Measurements from ENCODE around the gene IPO9. TPM values are rescaled to one million over a fixed set of nuclear protein-coding genes. Genes with fewer than 3 reads are reported as not detected.

IPO9 gene
- total and polyA plus RNA-seq, 2 of the 4 experiments (the other 2 are of a cell fraction) = 14.0 to 23.4 TPM

DNA sequence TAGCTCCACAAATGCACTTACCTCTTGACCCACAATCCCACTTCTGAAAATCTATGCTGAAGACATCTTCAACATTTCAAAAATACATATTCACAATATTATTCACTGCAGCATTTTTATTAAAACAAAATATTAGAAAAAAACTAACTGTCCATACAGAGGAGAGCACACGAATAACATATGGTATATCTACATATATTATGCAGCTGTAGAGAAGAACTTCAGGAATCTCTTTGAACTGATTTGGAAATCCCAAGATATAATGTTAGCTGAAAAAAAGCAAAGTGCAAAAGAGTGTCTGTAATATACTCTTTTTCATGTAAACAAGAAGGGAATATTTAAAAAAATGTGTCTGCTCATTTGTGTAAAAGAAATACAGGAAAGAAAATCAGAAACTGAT, 11.5 kb downstream of the IPO9 start:
- Histone ChIP-seq H2BK120ac (ENCODE audit: low read depth, low read length) (no peak overlapping the region), H3K23ac (ENCODE audit: low read depth, low read length) (no peak overlapping the region), H3K27ac (ENCODE audit: insufficient read depth, low read length) (no peak overlapping the region), H3K4me2 (ENCODE audit: low read depth, low read length) (no peak overlapping the region), H4K91ac (ENCODE audit: insufficient read depth, low read depth, low read length) (no peak overlapping the region), H3K14ac (replicated peaks; ENCODE audit: low read depth, low read length) (no peak overlapping the region), H4K5ac (ENCODE audit: low read depth, low read length) (no peak overlapping the region), H3K79me1 (ENCODE audit: low read depth in 1 of 2, low read length in 2 of 2) (peaks cover 24 to 52% of the 10 kb centered on the region in 2 experiments), H3K4me3 (ENCODE audit: insufficient read depth, low read depth, low read length) (no peak overlapping the region), H3K56ac (ENCODE audit: extremely low read depth, insufficient read depth, low read length) (no peak overlapping the region), H3K9me1 (ENCODE audit: insufficient read depth, low read length) (peaks cover 3% of the 10 kb centered on the region; the same call in 1 of the 2 replicates), H3K27me3 (ENCODE audit: control insufficient read depth, insufficient read depth, low read length) (no peaks in the 10 kb centered on the region), H3K36me3 (ENCODE audit: control insufficient read depth, insufficient read depth, low read length) (peaks cover 3% of the 10 kb centered on the region; the same call in 1 of the 2 replicates), H2AFZ (replicated peaks; ENCODE audit: low read length, poor library complexity) (no peak overlapping the region), H3K9ac (ENCODE audit: low read depth, low read length) (no peak overlapping the region), H3K9me3 (ENCODE audit: control insufficient read depth, insufficient read depth, low read length) (no peaks in the 10 kb centered on the region), H2BK20ac (ENCODE audit: low read depth, low read length) (no peak overlapping the region), H3K4me1 (ENCODE audit: control insufficient read depth, insufficient read depth, low read length) (peaks cover 5% of the 10 kb centered on the region), H2AK5ac (ENCODE audit: low read depth, low read length) (no peak overlapping the region), H3K18ac (ENCODE audit: low read depth, low read length) (no peak overlapping the region), H2BK5ac (ENCODE audit: low read depth, low read length, poor library complexity, severe bottlenecking) (no peak overlapping the region), H4K8ac (ENCODE audit: low read depth in 2 of 2, low read length in 2 of 2) (no peak overlapping the region), H2BK15ac (ENCODE audit: low read depth, low read length) (no peak overlapping the region), H4K20me1 (ENCODE audit: insufficient read depth, low read length) (peaks cover 27% of the 10 kb centered on the region; the same call in 1 of the 2 replicates), H3K4ac (ENCODE audit: low read depth, low read length) (no peak overlapping the region), H2AK9ac (replicated peaks; ENCODE audit: low read depth, low read length, poor library complexity) (no peak overlapping the region)
- TF ChIP-seq CHD1 (IDR thresholded peaks at IDR 0.05; ENCODE audit: low read depth, low read length) (no peak), FOS (IDR thresholded peaks at IDR 0.05; ENCODE audit: low read depth, low read length) (no peak), NFE2L2 (IDR thresholded peaks at IDR 0.05; ENCODE audit: low read depth, low read length) (no peak), RAD21 (IDR thresholded peaks at IDR 0.05; ENCODE audit: low read length) (no peak), RCOR1 (IDR thresholded peaks at IDR 0.05; ENCODE audit: insufficient replicate concordance, low read length) (no peak), RFX5 (IDR thresholded peaks at IDR 0.05; ENCODE audit: low read depth, low read length) (no peak), MAZ (IDR thresholded peaks at IDR 0.05; ENCODE audit: borderline replicate concordance, low read depth, low read length) (no peak), MAFK (IDR thresholded peaks at IDR 0.05; ENCODE audit: low read depth, low read length) (no peak), CEBPB (IDR thresholded peaks at IDR 0.05; ENCODE audit: low read depth, low read length) (no peak)
- TF ChIP-seq, protein P1, sequence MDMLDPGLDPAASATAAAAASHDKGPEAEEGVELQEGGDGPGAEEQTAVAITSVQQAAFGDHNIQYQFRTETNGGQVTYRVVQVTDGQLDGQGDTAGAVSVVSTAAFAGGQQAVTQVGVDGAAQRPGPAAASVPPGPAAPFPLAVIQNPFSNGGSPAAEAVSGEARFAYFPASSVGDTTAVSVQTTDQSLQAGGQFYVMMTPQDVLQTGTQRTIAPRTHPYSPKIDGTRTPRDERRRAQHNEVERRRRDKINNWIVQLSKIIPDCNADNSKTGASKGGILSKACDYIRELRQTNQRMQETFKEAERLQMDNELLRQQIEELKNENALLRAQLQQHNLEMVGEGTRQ (IDR thresholded peaks at IDR 0.05; ENCODE audit: low read depth, low read length) = no peak
- no peak for DNase-seq
- ChIA-PET CTCF (no interaction called here), POLR2A (ENCODE audit: unreplicated experiment) (no interaction called here)
- no CpG with 5 or more reads among the region's 1 CpG for WGBS, 2 experiments (ENCODE audit: extremely low coverage in 2 of 2, insufficient read length in 1 of 2)
- intact Hi-C loops (cut with micrococcal nuclease) = no loop called here
- no TSS peak for BruUV-seq (replicated peaks)
- no peak for ATAC-seq (ENCODE audit: low read depth)
- dilution Hi-C loops (cut with HindIII; ENCODE audit: low sequenced_read_pairs, unreplicated experiment) = no loop called here
- in situ Hi-C loops (cut with MboI; ENCODE audit: low sequenced_read_pairs) = no loop called here
